ENCODE results near the gene PPFIA4. TPM values are rescaled to one million over a fixed set of nuclear protein-coding genes. Genes with fewer than 3 reads are reported as not detected.
A peak's percentile ranks its signal among the peaks of the same experiment; 100 is the strongest.

The PPFIA4 gene
- total and polyA plus RNA-seq, 4 donors: 0.30 to 5.1 (median 0.95) TPM

- DNase-seq (peak; percentile 23 to 37 (median 31)), ATAC-seq (ENCODE audit: insufficient read depth, low FRiP score) (no peak)
- Histone ChIP-seq H3K36me3 (ENCODE audit: control insufficient read depth in 4 of 4, insufficient read depth in 4 of 4, low read length in 4 of 4) (no peaks in the 10 kb centered on the region), H3K4me1 (ENCODE audit: control insufficient read depth in 5 of 5, insufficient read depth in 5 of 5, low read length in 5 of 5) (peaks cover 0 to 9% (median 0%) of the 10 kb centered on the region in 5 donors), H3K27me3 (ENCODE audit: control insufficient read depth in 3 of 3, insufficient read depth in 3 of 3, low read length in 2 of 3) (peaks cover 0 to 35% (median 20%) of the 10 kb centered on the region in 3 donors), H3K27ac (ENCODE audit: low read depth in 1 of 2, low read length in 1 of 2) (no peak overlapping the region), H3K4me3 (no peak overlapping the region), H3K9me3 (ENCODE audit: control insufficient read depth in 4 of 4, insufficient read depth in 3 of 4, low read length in 3 of 4) (no peaks in the 10 kb centered on the region), H3K9ac (ENCODE audit: insufficient read depth in 1 of 2, low read length in 2 of 2) (no peak overlapping the region)
- 9 to 12% methylated on average over 49 to 56 of the region's 56 CpGs for WGBS, 2 donors
- TF ChIP-seq CTCF (IDR thresholded peaks at IDR 0.05; ENCODE audit: control extremely low read depth, extremely low read depth): no peak
These were observed 49.1 kb downstream of the PPFIA4 start for GRCh38 chr1:203075236-203076030.

GRCh38 chr1:203076031-203076511 lies 49.8 kb downstream of the PPFIA4 start:
- Histone ChIP-seq H3K27me3 (ENCODE audit: control insufficient read depth in 3 of 3, insufficient read depth in 3 of 3, low read length in 2 of 3) (peaks cover 0 to 35% (median 20%) of the 10 kb centered on the region in 3 donors), H3K4me1 (ENCODE audit: control insufficient read depth in 5 of 5, insufficient read depth in 5 of 5, low read length in 5 of 5) (peaks cover 0 to 9% (median 0%) of the 10 kb centered on the region in 5 donors), H3K9me3 (ENCODE audit: control insufficient read depth in 4 of 4, insufficient read depth in 3 of 4, low read length in 3 of 4) (no peaks in the 10 kb centered on the region), H3K36me3 (ENCODE audit: control insufficient read depth in 4 of 4, insufficient read depth in 4 of 4, low read length in 4 of 4) (no peaks in the 10 kb centered on the region), H3K4me3 (no peak overlapping the region), H3K27ac (ENCODE audit: low read depth in 1 of 2, low read length in 1 of 2) (no peak overlapping the region), H3K9ac (ENCODE audit: insufficient read depth in 1 of 2, low read length in 2 of 2) (no peak overlapping the region)
- no peak for DNase-seq
- WGBS, 2 donors: 17 to 39% methylated on average over 25 to 30 of the region's 30 CpGs
- no peak for ATAC-seq (ENCODE audit: insufficient read depth, low FRiP score)
- TF ChIP-seq CTCF (IDR thresholded peaks at IDR 0.05; ENCODE audit: control extremely low read depth, extremely low read depth): no peak

GRCh38 chr1:203077367-203077766 lies 51.1 kb downstream of the PPFIA4 start:
- WGBS, 2 donors: 96 to 98% methylated on average over 3 of the region's 3 CpGs
- no peak overlapping the region for H3K27ac ChIP-seq (ENCODE audit: low read depth in 1 of 2, low read length in 1 of 2)
- H3K9me3 ChIP-seq (ENCODE audit: control insufficient read depth in 4 of 4, insufficient read depth in 3 of 4, low read length in 3 of 4): no peaks in the 10 kb centered on the region
- no peaks in the 10 kb centered on the region for H3K36me3 ChIP-seq (ENCODE audit: control insufficient read depth in 4 of 4, insufficient read depth in 4 of 4, low read length in 4 of 4)
- DNase-seq (no peak), ATAC-seq (ENCODE audit: insufficient read depth, low FRiP score) (no peak)
- H3K27me3 ChIP-seq (ENCODE audit: control insufficient read depth in 3 of 3, insufficient read depth in 3 of 3, low read length in 2 of 3): peaks cover 0 to 35% (median 20%) of the 10 kb centered on the region in 3 donors
- H3K4me1 ChIP-seq (ENCODE audit: control insufficient read depth in 5 of 5, insufficient read depth in 5 of 5, low read length in 5 of 5): peaks cover 0 to 9% (median 0%) of the 10 kb centered on the region in 5 donors
- no peak overlapping the region for H3K9ac ChIP-seq (ENCODE audit: insufficient read depth in 1 of 2, low read length in 2 of 2)
- TF ChIP-seq CTCF (IDR thresholded peaks at IDR 0.05; ENCODE audit: control extremely low read depth, extremely low read depth): no peak
- H3K4me3 ChIP-seq: no peak overlapping the region
